ENCODE results near the gene SH2D3C.

DNA sequence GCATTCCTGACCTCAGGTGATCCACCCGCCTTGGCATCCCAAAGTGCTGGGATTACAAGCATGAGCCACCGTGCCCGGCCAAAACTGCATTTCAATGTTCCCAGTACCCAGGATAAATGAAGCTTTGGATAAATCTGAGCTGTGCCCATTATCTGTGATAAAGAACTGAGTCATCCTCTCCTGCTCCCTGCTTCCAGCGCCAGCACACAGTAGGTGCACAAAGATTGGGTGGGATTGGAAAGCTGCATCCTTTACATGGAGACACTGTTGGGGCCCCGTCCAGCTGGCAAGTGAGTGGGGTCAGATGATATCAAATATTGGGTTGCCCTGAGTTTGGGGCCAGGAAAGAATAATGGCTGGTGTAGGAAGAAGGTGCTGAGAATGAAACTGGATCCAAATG lies 17.4 kb downstream of the SH2D3C start:
- no peak for TF ChIP-seq ZNF621 (tag by site-specific recombination; IDR thresholded peaks at IDR 0.05)
- TF ChIP-seq, protein P1, sequence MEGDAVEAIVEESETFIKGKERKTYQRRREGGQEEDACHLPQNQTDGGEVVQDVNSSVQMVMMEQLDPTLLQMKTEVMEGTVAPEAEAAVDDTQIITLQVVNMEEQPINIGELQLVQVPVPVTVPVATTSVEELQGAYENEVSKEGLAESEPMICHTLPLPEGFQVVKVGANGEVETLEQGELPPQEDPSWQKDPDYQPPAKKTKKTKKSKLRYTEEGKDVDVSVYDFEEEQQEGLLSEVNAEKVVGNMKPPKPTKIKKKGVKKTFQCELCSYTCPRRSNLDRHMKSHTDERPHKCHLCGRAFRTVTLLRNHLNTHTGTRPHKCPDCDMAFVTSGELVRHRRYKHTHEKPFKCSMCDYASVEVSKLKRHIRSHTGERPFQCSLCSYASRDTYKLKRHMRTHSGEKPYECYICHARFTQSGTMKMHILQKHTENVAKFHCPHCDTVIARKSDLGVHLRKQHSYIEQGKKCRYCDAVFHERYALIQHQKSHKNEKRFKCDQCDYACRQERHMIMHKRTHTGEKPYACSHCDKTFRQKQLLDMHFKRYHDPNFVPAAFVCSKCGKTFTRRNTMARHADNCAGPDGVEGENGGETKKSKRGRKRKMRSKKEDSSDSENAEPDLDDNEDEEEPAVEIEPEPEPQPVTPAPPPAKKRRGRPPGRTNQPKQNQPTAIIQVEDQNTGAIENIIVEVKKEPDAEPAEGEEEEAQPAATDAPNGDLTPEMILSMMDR (tag by site-specific recombination; IDR thresholded peaks at IDR 0.05), result no peak
- TF ChIP-seq ZFP41 (tag by site-specific recombination; IDR thresholded peaks at IDR 0.05; ENCODE audit: borderline replicate concordance), result no peak
- TF ChIP-seq YY2 (tag by site-specific recombination; IDR thresholded peaks at IDR 0.05), result no peak
- TF ChIP-seq, protein P2, sequence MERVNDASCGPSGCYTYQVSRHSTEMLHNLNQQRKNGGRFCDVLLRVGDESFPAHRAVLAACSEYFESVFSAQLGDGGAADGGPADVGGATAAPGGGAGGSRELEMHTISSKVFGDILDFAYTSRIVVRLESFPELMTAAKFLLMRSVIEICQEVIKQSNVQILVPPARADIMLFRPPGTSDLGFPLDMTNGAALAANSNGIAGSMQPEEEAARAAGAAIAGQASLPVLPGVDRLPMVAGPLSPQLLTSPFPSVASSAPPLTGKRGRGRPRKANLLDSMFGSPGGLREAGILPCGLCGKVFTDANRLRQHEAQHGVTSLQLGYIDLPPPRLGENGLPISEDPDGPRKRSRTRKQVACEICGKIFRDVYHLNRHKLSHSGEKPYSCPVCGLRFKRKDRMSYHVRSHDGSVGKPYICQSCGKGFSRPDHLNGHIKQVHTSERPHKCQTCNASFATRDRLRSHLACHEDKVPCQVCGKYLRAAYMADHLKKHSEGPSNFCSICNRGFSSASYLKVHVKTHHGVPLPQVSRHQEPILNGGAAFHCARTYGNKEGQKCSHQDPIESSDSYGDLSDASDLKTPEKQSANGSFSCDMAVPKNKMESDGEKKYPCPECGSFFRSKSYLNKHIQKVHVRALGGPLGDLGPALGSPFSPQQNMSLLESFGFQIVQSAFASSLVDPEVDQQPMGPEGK (tag by site-specific recombination; IDR thresholded peaks at IDR 0.05), result no peak
- TF ChIP-seq, protein P3, sequence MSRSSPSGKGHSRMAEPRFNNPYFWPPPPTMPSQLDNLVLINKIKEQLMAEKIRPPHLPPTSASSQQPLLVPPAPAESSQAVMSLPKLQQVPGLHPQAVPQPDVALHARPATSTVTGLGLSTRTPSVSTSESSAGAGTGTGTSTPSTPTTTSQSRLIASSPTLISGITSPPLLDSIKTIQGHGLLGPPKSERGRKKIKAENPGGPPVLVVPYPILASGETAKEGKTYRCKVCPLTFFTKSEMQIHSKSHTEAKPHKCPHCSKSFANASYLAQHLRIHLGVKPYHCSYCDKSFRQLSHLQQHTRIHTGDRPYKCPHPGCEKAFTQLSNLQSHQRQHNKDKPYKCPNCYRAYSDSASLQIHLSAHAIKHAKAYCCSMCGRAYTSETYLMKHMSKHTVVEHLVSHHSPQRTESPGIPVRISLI (tag by site-specific recombination; IDR thresholded peaks at IDR 0.05), result no peak
- TF ChIP-seq ZNF239 (tag by site-specific recombination; IDR thresholded peaks at IDR 0.05), result no peak
- no peak for TF ChIP-seq ZNF660 (tag by site-specific recombination; IDR thresholded peaks at IDR 0.05)
- TF ChIP-seq YY1 (tag by site-specific recombination; IDR thresholded peaks at IDR 0.05), result no peak
- TF ChIP-seq ZSCAN30 (tag by site-specific recombination; IDR thresholded peaks at IDR 0.05), result no peak

Data from HEK293 (cell line).